Fibroblast of mammary gland (primary cell): ENCODE results near the gene SLC7A14.

Experiments
- DNase-seq: peaks from one replicate; pipeline ENCODE4 v3.0.0-alpha.2; 2010; ENCODE audit warnings: low read depth
- H3K4me3 ChIP-seq: 2 replicates; pipeline ENCODE4 v1.5.1; 2011; ENCODE audit warnings: low read depth, mild to moderate bottlenecking, low read length, moderate library complexity; ENCODE audit not compliant: control insufficient read depth
- CTCF ChIP-seq: conservative IDR thresholded peaks from 2 replicates; pipeline ENCODE4 v1.5.1; 2011; ENCODE audit warnings: low read depth, low read length, inconsistent platforms; ENCODE audit not compliant: control insufficient read depth, insufficient read depth

SLC7A14 gene

GRCh38 chr3:170473358-170473757 lies 112.5 kb downstream of the SLC7A14 start:
- no peak for TF ChIP-seq CTCF
- DNase-seq: no peak
- H3K4me3 ChIP-seq: no peak overlapping the region

GRCh38 chr3:170471149-170471548 lies 114.7 kb downstream of the SLC7A14 start:
- H3K4me3 ChIP-seq: no peak overlapping the region
- peak; percentile 63 for DNase-seq
- no peak for TF ChIP-seq CTCF

GRCh38 chr3:170470063-170471016 lies 115.5 kb downstream of the SLC7A14 start:
- no peak for TF ChIP-seq CTCF
- peak; percentile 85 for DNase-seq
- no peak overlapping the region for H3K4me3 ChIP-seq

- peak; percentile 97 for DNase-seq
These were observed 116.5 kb downstream of the SLC7A14 start for GRCh38 chr3:170469151-170470062.

GRCh38 chr3:170467571-170468147 lies 118.2 kb downstream of the SLC7A14 start:
- DNase-seq: no peak
- H3K4me3 ChIP-seq: no peak overlapping the region
- TF ChIP-seq CTCF: no peak

More at GRCh38 chr3:170469151-170470062, 116.5 kb downstream of the SLC7A14 start:
- H3K4me3 ChIP-seq: no peak overlapping the region
- no peak for TF ChIP-seq CTCF

- no peak overlapping the region for H3K4me3 ChIP-seq
- no peak for TF ChIP-seq CTCF
- DNase-seq: no peak
These were observed 118.9 kb downstream of the SLC7A14 start for GRCh38 chr3:170467007-170467406.
